Measurements from ENCODE around the gene CTNNA2. TPM values are rescaled to one million over a fixed set of nuclear protein-coding genes. Genes with fewer than 3 reads are reported as not detected.

The CTNNA2 gene
- polyA plus RNA-seq, 2 of the 4 experiments (the other 2 are of a cell fraction) = 0.50 to 0.94 TPM

DNA sequence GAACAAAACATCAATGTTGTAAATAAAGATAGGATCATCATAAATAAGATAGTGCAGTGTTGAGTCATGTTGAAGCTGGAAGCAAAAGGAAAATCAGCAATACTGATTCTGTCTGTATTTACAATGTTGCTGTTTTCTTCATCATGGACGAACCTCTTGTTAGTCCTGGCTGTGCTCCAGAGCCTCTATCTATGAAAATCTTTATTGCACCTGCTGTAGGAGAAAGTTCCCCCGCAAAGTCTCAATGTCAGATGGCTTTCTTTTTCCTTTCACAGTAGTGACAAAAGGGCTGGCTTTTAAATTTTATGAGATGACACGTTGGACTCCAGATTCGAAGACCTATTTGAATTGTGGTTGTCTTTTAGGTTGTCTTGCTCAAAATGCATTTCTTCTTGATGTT, 890.2 kb downstream of the CTNNA2 start:
- DNase-seq (ENCODE audit: low read depth in 1 of 2, low spot score in 1 of 2) (no peak), FAIRE-seq (no peak), ATAC-seq (no peak)
- no peak overlapping the region for H3K4me2 ChIP-seq
- ChIA-PET POLR2A (no interaction called here), CTCF (interaction anchor here (0.6 kb wide), 1 partner anchor 27 kb away, joined by 3 read pairs; no protein-coding TSS in a partner anchor)
- H3K4me1 ChIP-seq = no peaks in the 10 kb centered on the region
- H3K4me3 ChIP-seq = no peak overlapping the region
- 11% methylated on average over 4 of the region's 4 CpGs for WGBS (ENCODE audit: missing lambda C conversion rate)
- H3K9me3 ChIP-seq = peaks cover 11% of the 10 kb centered on the region; the same call in 2 of the 3 replicates
- TF ChIP-seq NFE2L2 (conservative IDR thresholded peaks at IDR 0.05; ENCODE audit: low read length) (no peak), FOSL2 (IDR thresholded peaks at IDR 0.05) (no peak), FOSL2 (CRISPR knock-in tag; IDR thresholded peaks at IDR 0.05) (no peak), MAFK (IDR thresholded peaks at IDR 0.05; ENCODE audit: partially characterized antibody) (no peak)
- H3K27ac ChIP-seq = no peak overlapping the region

DNA sequence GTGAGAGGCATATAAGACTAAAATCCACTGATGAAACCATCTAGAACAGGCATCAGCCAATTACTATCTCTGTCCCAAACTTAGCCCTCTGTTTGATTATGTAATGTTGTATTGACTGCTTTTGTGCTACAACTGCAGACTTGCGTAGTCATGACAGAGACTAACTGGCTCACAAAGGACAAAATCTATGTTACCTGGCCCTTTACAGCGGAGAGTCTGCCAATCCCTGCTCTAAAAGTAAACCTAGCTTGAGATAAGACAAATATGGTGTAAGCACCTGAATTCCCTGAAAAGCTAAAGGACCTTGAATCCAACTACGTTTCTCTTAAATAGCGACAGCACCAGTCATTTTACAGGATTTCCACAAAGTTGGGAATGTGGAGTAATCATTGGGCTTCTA, 894.5 kb downstream of the CTNNA2 start:
- WGBS (ENCODE audit: missing lambda C conversion rate) = 14% methylated on average over 4 of the region's 4 CpGs
- no peak overlapping the region for H3K27ac ChIP-seq
- CTCF ChIA-PET = interaction anchor here (0.6 kb wide), 1 partner anchor 531 kb away, joined by 3 read pairs; no protein-coding TSS in a partner anchor
- no peak overlapping the region for H3K4me2 ChIP-seq
- DNase-seq (ENCODE audit: low read depth in 1 of 2, low spot score in 1 of 2) (no peak), ATAC-seq (no peak), FAIRE-seq (no peak)
- TF ChIP-seq ZFP36 (IDR thresholded peaks at IDR 0.05; ENCODE audit: borderline replicate concordance, partially characterized antibody) (no peak), ATOH8 (CRISPR knock-in tag; IDR thresholded peaks at IDR 0.05; ENCODE audit: low read depth) (no peak), EHF (CRISPR knock-in tag; IDR thresholded peaks at IDR 0.05) (no peak), JUN (IDR thresholded peaks at IDR 0.05) (no peak), CEBPB (IDR thresholded peaks at IDR 0.05) (no peak), NR3C1 (IDR thresholded peaks at IDR 0.05) (no peak)
- POLR2A ChIA-PET = no interaction called here
- H3K9me3 ChIP-seq = peaks cover 11% of the 10 kb centered on the region; the same call in 1 of the 3 replicates
- H3K4me3 ChIP-seq = no peak overlapping the region
- no peaks in the 10 kb centered on the region for H3K4me1 ChIP-seq

DNA sequence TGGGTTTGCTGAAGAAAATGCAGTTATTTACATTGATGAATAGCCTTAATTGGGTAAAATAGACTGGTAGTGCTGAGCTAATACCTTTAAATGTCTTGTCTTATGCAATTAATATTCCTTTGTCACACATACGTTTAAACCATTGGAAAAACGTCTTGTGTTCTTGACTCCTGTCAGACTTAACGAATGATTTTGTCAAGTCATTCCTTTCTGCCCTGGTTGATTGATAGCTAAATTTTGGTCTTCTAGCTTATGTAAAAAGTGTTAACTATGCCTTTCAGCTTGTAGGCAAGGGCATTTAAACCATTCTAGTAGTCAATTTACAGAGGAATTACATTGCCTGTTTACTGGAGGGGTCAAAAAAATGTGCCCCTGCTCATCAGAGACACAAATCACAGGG, 897.5 kb downstream of the CTNNA2 start:
- 4% methylated on average over 3 of the region's 3 CpGs for WGBS (ENCODE audit: missing lambda C conversion rate)
- no peak for DNase-seq (ENCODE audit: low read depth in 1 of 2, low spot score in 1 of 2)
- Histone ChIP-seq H3K27ac (no peak overlapping the region), H3K4me1 (no peaks in the 10 kb centered on the region), H3K9me3 (peaks cover 14% of the 10 kb centered on the region; the same call in 1 of the 3 replicates), H3K4me2 (no peak overlapping the region), H3K4me3 (no peak overlapping the region)
- ChIA-PET POLR2A (no interaction called here), CTCF (no interaction called here)
- TF ChIP-seq MAFK (IDR thresholded peaks at IDR 0.05; ENCODE audit: partially characterized antibody) = peak; percentile 45
- TF ChIP-seq NFE2L2 (conservative IDR thresholded peaks at IDR 0.05; ENCODE audit: low read length) = peak; percentile 54; the same call in 1 of the 2 replicates
- TF ChIP-seq, protein P1, sequence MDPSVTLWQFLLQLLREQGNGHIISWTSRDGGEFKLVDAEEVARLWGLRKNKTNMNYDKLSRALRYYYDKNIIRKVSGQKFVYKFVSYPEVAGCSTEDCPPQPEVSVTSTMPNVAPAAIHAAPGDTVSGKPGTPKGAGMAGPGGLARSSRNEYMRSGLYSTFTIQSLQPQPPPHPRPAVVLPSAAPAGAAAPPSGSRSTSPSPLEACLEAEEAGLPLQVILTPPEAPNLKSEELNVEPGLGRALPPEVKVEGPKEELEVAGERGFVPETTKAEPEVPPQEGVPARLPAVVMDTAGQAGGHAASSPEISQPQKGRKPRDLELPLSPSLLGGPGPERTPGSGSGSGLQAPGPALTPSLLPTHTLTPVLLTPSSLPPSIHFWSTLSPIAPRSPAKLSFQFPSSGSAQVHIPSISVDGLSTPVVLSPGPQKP (IDR thresholded peaks at IDR 0.05; ENCODE audit: low read depth, low read length) = no peak
- no peak for FAIRE-seq
- ATAC-seq = no peak

- Histone ChIP-seq H3K9me3 (peaks cover 11% of the 10 kb centered on the region; the same call in 1 of the 3 replicates), H3K4me2 (no peak overlapping the region), H3K4me1 (no peaks in the 10 kb centered on the region), H3K4me3 (no peak overlapping the region), H3K27ac (no peak overlapping the region)
- TF ChIP-seq JUN (IDR thresholded peaks at IDR 0.05) = no peak
- no peak for TF ChIP-seq NFE2L2 (conservative IDR thresholded peaks at IDR 0.05; ENCODE audit: low read length)
- TF ChIP-seq JUNB (IDR thresholded peaks at IDR 0.05) = no peak
- TF ChIP-seq EP300 (IDR thresholded peaks at IDR 0.05) = no peak
- no peak for TF ChIP-seq KDM5A (IDR thresholded peaks at IDR 0.05)
- TF ChIP-seq POLR2AphosphoS2 (conservative IDR thresholded peaks at IDR 0.05; ENCODE audit: low read length) = no peak
- TF ChIP-seq RARB (CRISPR knock-in tag; IDR thresholded peaks at IDR 0.05) = no peak
- TF ChIP-seq, protein P2, sequence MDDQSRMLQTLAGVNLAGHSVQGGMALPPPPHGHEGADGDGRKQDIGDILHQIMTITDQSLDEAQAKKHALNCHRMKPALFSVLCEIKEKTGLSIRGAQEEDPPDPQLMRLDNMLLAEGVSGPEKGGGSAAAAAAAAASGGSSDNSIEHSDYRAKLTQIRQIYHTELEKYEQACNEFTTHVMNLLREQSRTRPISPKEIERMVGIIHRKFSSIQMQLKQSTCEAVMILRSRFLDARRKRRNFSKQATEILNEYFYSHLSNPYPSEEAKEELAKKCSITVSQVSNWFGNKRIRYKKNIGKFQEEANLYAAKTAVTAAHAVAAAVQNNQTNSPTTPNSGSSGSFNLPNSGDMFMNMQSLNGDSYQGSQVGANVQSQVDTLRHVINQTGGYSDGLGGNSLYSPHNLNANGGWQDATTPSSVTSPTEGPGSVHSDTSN (IDR thresholded peaks at IDR 0.05) = no peak
- ChIA-PET CTCF (no interaction called here), POLR2A (no interaction called here)
- DNase-seq (ENCODE audit: low read depth in 1 of 2, low spot score in 1 of 2) (no peak), ATAC-seq (no peak), FAIRE-seq (no peak)
- WGBS (ENCODE audit: missing lambda C conversion rate) = 2% methylated on average over 3 of the region's 3 CpGs
Observed at GRCh38 chr2:80413136-80413535, 900.3 kb downstream of the CTNNA2 start.

Measured in A549 (cell line).